ENCODE measurements around the gene CACNA1A. TPM values are rescaled to one million over a fixed set of nuclear protein-coding genes. Genes with fewer than 3 reads are reported as not detected.

CACNA1A gene
- total and polyA plus RNA-seq, 2 of the 13 experiments (the other 11 are each of a cell fraction or from before 2014, with no cell fraction given): not detected

GRCh38 chr19:13463296-13463695 lies 43.0 kb downstream of the CACNA1A start (continued):
- TF ChIP-seq FOXO4 (CRISPR knock-in tag; conservative IDR thresholded peaks at IDR 0.05): no peak

- ATAC-seq (no peak), DNase-seq (ENCODE audit: low spot score) (no peak), FAIRE-seq (no peak)
- 19% methylated on average over 10 of the region's 12 CpGs for WGBS (ENCODE audit: low lambda C conversion rate)
- Histone ChIP-seq H3K9me3 (ENCODE audit: low read length) (no peaks in the 10 kb centered on the region), H3K27me3 (ENCODE audit: control insufficient read depth in 1 of 2, insufficient read depth in 2 of 2, low read length in 2 of 2) (peaks cover 2 to 23% of the 10 kb centered on the region in 2 experiments; a peak in 3 of 5 replicates), H3K36me3 (replicated peaks in 1 of 2; ENCODE audit: control insufficient read depth in 1 of 2, insufficient read depth in 2 of 2, low read length in 2 of 2) (no peaks in the 10 kb centered on the region), H3K27ac (ENCODE audit: extremely low read length, insufficient read depth, low read length) (no peak overlapping the region), H2AFZ (ENCODE audit: low read length) (no peak overlapping the region), H3K4me2 (ENCODE audit: low read depth, low read length) (no peak overlapping the region), H3K79me2 (ENCODE audit: insufficient read depth, low read length) (no peaks in the 10 kb centered on the region), H3K4me3 (replicated peaks in 1 of 3; ENCODE audit: insufficient read depth in 1 of 3, low read depth in 2 of 3, low read length in 3 of 3) (no peak overlapping the region), H4K20me1 (ENCODE audit: insufficient read depth, low read length) (0 out of 2 replicates have a peak, but pooled peaks cover 2% of the 10 kb centered on the region), H3K9ac (ENCODE audit: insufficient read depth, low read depth, low read length) (no peak overlapping the region), H3K4me1 (ENCODE audit: insufficient read depth, low read length) (no peaks in the 10 kb centered on the region)
- intact Hi-C loops (cut with micrococcal nuclease; ENCODE audit: unreplicated experiment): no loop called here
- no TSS peak for BruUV-seq (replicated peaks)
- CTCF ChIA-PET (ENCODE audit: low intra/inter-chr PET ratio, low total read pairs): no interaction called here
- in situ Hi-C loops (cut with HindIII; ENCODE audit: extremely low pct_ligation_motif_present, low pct_unique_long_range_greater_than_20kb): no loop called here
- POLR2A ChIA-PET: no interaction called here
- TF ChIP-seq CREM (IDR thresholded peaks at IDR 0.05): no peak
- no peak for TF ChIP-seq CREM (CRISPR knock-in tag; IDR thresholded peaks at IDR 0.05)
- no peak for TF ChIP-seq ZNF276 (CRISPR knock-in tag; IDR thresholded peaks at IDR 0.05; ENCODE audit: low read depth)
- TF ChIP-seq FOXP1 (IDR thresholded peaks at IDR 0.05): no peak
- TF ChIP-seq FOXP1 (CRISPR knock-in tag; IDR thresholded peaks at IDR 0.05): no peak
- TF ChIP-seq ZNF576 (CRISPR knock-in tag; IDR thresholded peaks at IDR 0.05): no peak
- no peak for TF ChIP-seq PBX3 (CRISPR knock-in tag; IDR thresholded peaks at IDR 0.05; ENCODE audit: borderline replicate concordance)
- TF ChIP-seq JUN (CRISPR knock-in tag; IDR thresholded peaks at IDR 0.05): no peak
- TF ChIP-seq KDM5A (IDR thresholded peaks at IDR 0.05; ENCODE audit: borderline replicate concordance, low read length): no peak
- no peak for TF ChIP-seq HOXD1 (CRISPR knock-in tag; IDR thresholded peaks at IDR 0.05)
- no peak for TF ChIP-seq ZNF235 (CRISPR knock-in tag; IDR thresholded peaks at IDR 0.05; ENCODE audit: borderline replicate concordance)
- TF ChIP-seq POLR2AphosphoS2 (IDR thresholded peaks at IDR 0.05; ENCODE audit: low read depth, low read length): no peak
- no peak for TF ChIP-seq HIVEP1 (CRISPR knock-in tag; IDR thresholded peaks at IDR 0.05)
Measured at GRCh38 chr19:13461536-13461935, 44.7 kb downstream of the CACNA1A start.

Data from HepG2 (cell line).